H9 (cell line): ENCODE measurements around the gene BAG1. TPM values are rescaled to one million over a fixed set of nuclear protein-coding genes. Genes with fewer than 3 reads are reported as not detected.

Experiments used
- DNase-seq: peaks from one replicate; pipeline ENCODE4 v3.0.0-alpha.2; 2017
- H2AFZ ChIP-seq: one replicate; pipeline ENCODE4 v1.6.1; 2013; ENCODE audit warnings: mild to moderate bottlenecking, low read length, control low read depth, moderate library complexity
- H2AK5ac ChIP-seq: 2 replicates; pipeline ENCODE4 v1.6.1; 2013; ENCODE audit warnings: low read length, control low read depth, mixed read lengths; ENCODE audit not compliant: insufficient read length
- H2BK120ac ChIP-seq: one replicate; pipeline ENCODE4 v1.6.1; 2013; ENCODE audit warnings: low read depth, mild to moderate bottlenecking, low read length, control low read depth, inconsistent platforms; ENCODE audit not compliant: poor library complexity, severe bottlenecking
- H2BK12ac ChIP-seq: 2 replicates; pipeline ENCODE4 v1.6.1; 2013; ENCODE audit warnings: low read length, control low read depth, mixed read lengths, low read depth; ENCODE audit not compliant: insufficient read length
- H2BK15ac ChIP-seq: 2 replicates; pipeline ENCODE4 v1.6.1; 2013; ENCODE audit warnings: low read depth, low read length, control low read depth
- H2BK20ac ChIP-seq: one replicate; pipeline ENCODE4 v1.6.1; 2013; ENCODE audit warnings: low read depth, mild to moderate bottlenecking, low read length, control low read depth, inconsistent platforms; ENCODE audit not compliant: poor library complexity, severe bottlenecking
- H2BK5ac ChIP-seq: 2 replicates; pipeline ENCODE4 v1.6.1; 2013; ENCODE audit warnings: low read length, control low read depth, mixed read lengths; ENCODE audit not compliant: insufficient read length
- H3K14ac ChIP-seq: 2 replicates; pipeline ENCODE4 v1.6.1; 2013; ENCODE audit warnings: low read length, control low read depth; ENCODE audit not compliant: insufficient read depth
- H3K18ac ChIP-seq: 2 replicates; pipeline ENCODE4 v1.6.1; 2013; ENCODE audit warnings: low read depth, mild to moderate bottlenecking, mixed read lengths, low read length, control low read depth; ENCODE audit not compliant: insufficient read length
- H3K23ac ChIP-seq: 2 replicates; pipeline ENCODE4 v1.6.1; 2013; ENCODE audit warnings: low read length, control low read depth, mixed read lengths, low read depth; ENCODE audit not compliant: insufficient read length
- H3K23me2 ChIP-seq: 2 replicates; pipeline ENCODE4 v1.6.1; 2013; ENCODE audit warnings: low read depth, mild to moderate bottlenecking, mixed read lengths, low read length, control low read depth; ENCODE audit not compliant: insufficient read length, poor library complexity, severe bottlenecking
- H3K27ac ChIP-seq: 2 replicates; pipeline ENCODE4 v1.5.1; 2013; ENCODE audit warnings: low read length, control low read depth, mixed read lengths, low read depth; ENCODE audit not compliant: insufficient read length
- H3K27me3 ChIP-seq: 2 replicates; pipeline ENCODE4 v1.6.1; 2013; ENCODE audit warnings: low read length, control low read depth, inconsistent platforms; ENCODE audit not compliant: insufficient read depth
- H3K4ac ChIP-seq: 2 replicates; pipeline ENCODE4 v1.6.1; 2013; ENCODE audit warnings: low read depth, mild to moderate bottlenecking, control low read depth, inconsistent platforms, low read length, moderate library complexity
- H3K4me1 ChIP-seq: 2 replicates; pipeline ENCODE4 v1.6.1; 2013; ENCODE audit warnings: low read length, control low read depth, inconsistent platforms; ENCODE audit not compliant: insufficient read depth
- H3K4me2 ChIP-seq: 2 replicates; pipeline ENCODE4 v1.6.1; 2013; ENCODE audit warnings: low read length, control low read depth, mixed read lengths; ENCODE audit not compliant: insufficient read length, insufficient read depth
- H3K56ac ChIP-seq: 2 replicates; pipeline ENCODE4 v1.6.1; 2013; ENCODE audit warnings: low read depth, mild to moderate bottlenecking, mixed read lengths, low read length, control low read depth; ENCODE audit not compliant: insufficient read length
- H3K79me1 ChIP-seq: 2 replicates; pipeline ENCODE4 v1.6.1; 2013; ENCODE audit warnings: low read depth, mild to moderate bottlenecking, moderate library complexity, low read length, control low read depth, inconsistent platforms; ENCODE audit not compliant: insufficient read depth, poor library complexity, severe bottlenecking
- H3K79me2 ChIP-seq: 2 replicates; pipeline ENCODE4 v1.6.1; 2013; ENCODE audit warnings: low read length, control low read depth, inconsistent platforms; ENCODE audit not compliant: insufficient read depth
- H3K9ac ChIP-seq: 2 replicates; pipeline ENCODE4 v1.6.1; 2013; ENCODE audit warnings: low read length, control low read depth, mixed read lengths; ENCODE audit not compliant: insufficient read length; ENCODE audit errors: extremely low read depth
- H3K9me3 ChIP-seq: one replicate; pipeline ENCODE4 v1.6.1; 2013; ENCODE audit warnings: low read depth, low read length, inconsistent platforms; ENCODE audit not compliant: control insufficient read depth
- H3T11ph ChIP-seq: one replicate; pipeline ENCODE4 v1.6.1; 2013; ENCODE audit warnings: mild to moderate bottlenecking, low read length, control low read depth, inconsistent platforms
- H4K20me1 ChIP-seq: one replicate; pipeline ENCODE4 v1.6.1; 2013; ENCODE audit not compliant: control insufficient read depth, insufficient read length, insufficient read depth
- H4K5ac ChIP-seq: 2 replicates; pipeline ENCODE4 v1.6.1; 2013; ENCODE audit warnings: low read depth, mild to moderate bottlenecking, mixed read lengths, low read length, control low read depth; ENCODE audit not compliant: insufficient read length
- H4K8ac ChIP-seq: replicated peaks from 2 replicates; pipeline ENCODE4 v1.6.1; 2013; ENCODE audit warnings: low read length, control low read depth, mixed read lengths, low read depth; ENCODE audit not compliant: insufficient read length
- H4K91ac ChIP-seq: 2 replicates; pipeline ENCODE4 v1.6.1; 2013; ENCODE audit warnings: low read depth, mild to moderate bottlenecking, moderate library complexity, mixed read lengths, low read length, control low read depth; ENCODE audit not compliant: insufficient read length
- H3K27ac Mint-ChIP-seq, 3 experiments: 2 replicates in 2 of 3; 3 replicates in 1 of 3; pipeline ENCODE4 v1.8.0; 2020 to 2021; ENCODE audit warnings: mixed read lengths in 3 of 3, mild to moderate bottlenecking in 1 of 3, moderate library complexity in 1 of 3
- H3K27me3 Mint-ChIP-seq: 2 replicates; pipeline ENCODE4 v1.8.0; 2021; ENCODE audit warnings: low read depth, mild to moderate bottlenecking, moderate library complexity, mixed read lengths
- H3K36me3 Mint-ChIP-seq, 3 experiments: 2 replicates in 2 of 3; 3 replicates in 1 of 3; pipeline ENCODE4 v1.8.0; 2020 to 2021; ENCODE audit warnings: low read depth in 3 of 3, mixed read lengths in 3 of 3; ENCODE audit not compliant: insufficient read depth in 1 of 3
- H3K4me1 Mint-ChIP-seq, 2 experiments: 2 replicates each; pipeline ENCODE4 v1.8.0; 2020; ENCODE audit warnings: mixed read lengths in 2 of 2
- H3K4me3 Mint-ChIP-seq, 2 experiments: 2 replicates in 1 of 2; 3 replicates in 1 of 2; pipeline ENCODE4 v1.8.0; 2020 to 2021; ENCODE audit warnings: mild to moderate bottlenecking in 2 of 2, mixed read lengths in 2 of 2, moderate library complexity in 1 of 2
- H3K9me3 Mint-ChIP-seq, 2 experiments: 2 replicates in 1 of 2; 3 replicates in 1 of 2; pipeline ENCODE4 v1.8.0; 2020; ENCODE audit warnings: mild to moderate bottlenecking in 2 of 2, mixed read lengths in 2 of 2, moderate library complexity in 1 of 2
- CTCF ChIP-seq: fragments of 200-600 bp; sonication (generic); conservative IDR thresholded peaks from 3 replicates; pipeline ENCODE4 v1.8.0; 2021; ENCODE audit warnings: antibody characterized with exemption, mild to moderate bottlenecking
- WGBS: extraction: QIAGEN DNeasy Blood & Tissue Kit; methylation state at CpG from one replicate; pipeline ENCODE4 v1.1.7; 2013; ENCODE audit warnings: missing lambda C conversion rate, low lambda C conversion rate, mixed read lengths; ENCODE audit not compliant: insufficient read length; ENCODE audit errors: extremely low coverage; 5-methylcytosine and 5-hydroxymethylcytosine counted together
- total RNA-seq: library from RNA; stranded (reverse); gene quantifications from 2 replicates; pipeline ENCODE4 v1.2.1, GENCODE V29; 2021

BAG1 gene
- total RNA-seq, 1 experiment from 2014 or later = 66.4 TPM

- Histone ChIP-seq H2BK5ac (no peak overlapping the region), H2AK5ac (no peak overlapping the region), H3K79me2 (no peaks in the 10 kb centered on the region), H3K23ac (no peak overlapping the region), H3K14ac (no peak overlapping the region), H3K4me1 (no peaks in the 10 kb centered on the region), H3K9ac (no peak overlapping the region), H3K27ac (no peak overlapping the region), H3K18ac (no peak overlapping the region), H2BK20ac (no peak overlapping the region), H3K23me2 (no peaks in the 10 kb centered on the region), H4K20me1 (no peaks in the 10 kb centered on the region), H3K4ac (no peak overlapping the region), H2BK15ac (no peak overlapping the region), H2BK12ac (no peak overlapping the region), H2AFZ (no peak overlapping the region), H3K56ac (no peak overlapping the region), H2BK120ac (no peak overlapping the region), H4K8ac (no peak overlapping the region), H3K27me3 (no peaks in the 10 kb centered on the region), H4K91ac (no peak overlapping the region), H3K4me2 (no peak overlapping the region), H4K5ac (no peak overlapping the region), H3K9me3 (no peaks in the 10 kb centered on the region), H3K79me1 (no peaks in the 10 kb centered on the region), H3T11ph (no peak overlapping the region)
- Mint-ChIP-seq H3K36me3 (peaks cover 20 to 51% (median 42%) of the 10 kb centered on the region in 3 experiments; a peak in 6 of 7 replicates), H3K4me1 (no peaks in the 10 kb centered on the region), H3K4me3 (no peak overlapping the region), H3K27me3 (no peaks in the 10 kb centered on the region), H3K9me3 (no peaks in the 10 kb centered on the region), H3K27ac (no peak overlapping the region)
- TF ChIP-seq CTCF = no peak
- no CpG with 5 or more reads among the region's 1 CpG for WGBS
- no peak for DNase-seq
These were observed 42.6 kb upstream of the BAG1 start for GRCh38 chr9:33307067-33307466.
